Measurements from ENCODE around the gene DNAH11.

DNAH11 gene

GRCh38 chr7:21562385-21562784 lies 19.5 kb downstream of the DNAH11 start:
- H3K9me3 ChIP-seq (ENCODE audit: insufficient read depth, low read depth, low read length), result no peaks in the 10 kb centered on the region
- H3K4me3 ChIP-seq (ENCODE audit: low read length), result no peak overlapping the region
- 0 out of 2 replicates have a peak, but pooled peaks cover 8% of the 10 kb centered on the region for H3K36me3 ChIP-seq (ENCODE audit: insufficient read depth, low read depth, low read length)
- no peaks in the 10 kb centered on the region for H3K27me3 ChIP-seq (ENCODE audit: insufficient read depth, low read length)
- no peak overlapping the region for H3K9ac ChIP-seq (ENCODE audit: low read depth, low read length)
- H3K4me1 ChIP-seq (ENCODE audit: insufficient read depth, low read length), result no peaks in the 10 kb centered on the region
- H3K27ac ChIP-seq (ENCODE audit: low read length), result no peak overlapping the region

- H3K4me1 ChIP-seq (ENCODE audit: insufficient read depth, low read length), result no peaks in the 10 kb centered on the region
- H3K4me3 ChIP-seq (ENCODE audit: low read length), result no peak overlapping the region
- no peaks in the 10 kb centered on the region for H3K27me3 ChIP-seq (ENCODE audit: insufficient read depth, low read length)
- no peaks in the 10 kb centered on the region for H3K9me3 ChIP-seq (ENCODE audit: insufficient read depth, low read depth, low read length)
- no peaks in the 10 kb centered on the region for H3K36me3 ChIP-seq (ENCODE audit: insufficient read depth, low read depth, low read length)
- no peak overlapping the region for H3K27ac ChIP-seq (ENCODE audit: low read length)
- no peak overlapping the region for H3K9ac ChIP-seq (ENCODE audit: low read depth, low read length)
Observed at GRCh38 chr7:21565614-21566013, 22.8 kb downstream of the DNAH11 start.

- Histone ChIP-seq H3K36me3 (ENCODE audit: insufficient read depth, low read depth, low read length) (no peaks in the 10 kb centered on the region), H3K4me3 (ENCODE audit: low read length) (no peak overlapping the region), H3K9me3 (ENCODE audit: insufficient read depth, low read depth, low read length) (no peaks in the 10 kb centered on the region), H3K27me3 (ENCODE audit: insufficient read depth, low read length) (no peaks in the 10 kb centered on the region), H3K27ac (ENCODE audit: low read length) (no peak overlapping the region), H3K9ac (ENCODE audit: low read depth, low read length) (no peak overlapping the region), H3K4me1 (ENCODE audit: insufficient read depth, low read length) (no peaks in the 10 kb centered on the region)
Observed at GRCh38 chr7:21566094-21566493, 23.3 kb downstream of the DNAH11 start.

GRCh38 chr7:21568762-21569161 lies 25.9 kb downstream of the DNAH11 start:
- Histone ChIP-seq H3K27ac (ENCODE audit: low read length) (no peak overlapping the region), H3K4me1 (ENCODE audit: insufficient read depth, low read length) (no peaks in the 10 kb centered on the region), H3K9ac (ENCODE audit: low read depth, low read length) (no peak overlapping the region), H3K9me3 (ENCODE audit: insufficient read depth, low read depth, low read length) (no peaks in the 10 kb centered on the region), H3K36me3 (ENCODE audit: insufficient read depth, low read depth, low read length) (no peaks in the 10 kb centered on the region), H3K27me3 (ENCODE audit: insufficient read depth, low read length) (no peaks in the 10 kb centered on the region), H3K4me3 (ENCODE audit: low read length) (no peak overlapping the region)

GRCh38 chr7:21572331-21573313 lies 29.8 kb downstream of the DNAH11 start:
- Histone ChIP-seq H3K27me3 (ENCODE audit: insufficient read depth, low read length) (no peaks in the 10 kb centered on the region), H3K4me3 (ENCODE audit: low read length) (no peak overlapping the region), H3K9ac (ENCODE audit: low read depth, low read length) (no peak overlapping the region), H3K9me3 (ENCODE audit: insufficient read depth, low read depth, low read length) (no peaks in the 10 kb centered on the region), H3K27ac (ENCODE audit: low read length) (no peak overlapping the region), H3K4me1 (ENCODE audit: insufficient read depth, low read length) (no peaks in the 10 kb centered on the region), H3K36me3 (ENCODE audit: insufficient read depth, low read depth, low read length) (no peaks in the 10 kb centered on the region)

GRCh38 chr7:21579341-21580072 lies 36.7 kb downstream of the DNAH11 start:
- no peak overlapping the region for H3K4me3 ChIP-seq (ENCODE audit: low read length)
- peaks cover 5% of the 10 kb centered on the region; the same call in 1 of the 2 replicates for H3K9me3 ChIP-seq (ENCODE audit: insufficient read depth, low read depth, low read length)
- no peak overlapping the region for H3K9ac ChIP-seq (ENCODE audit: low read depth, low read length)
- H3K4me1 ChIP-seq (ENCODE audit: insufficient read depth, low read length), result no peaks in the 10 kb centered on the region
- H3K27ac ChIP-seq (ENCODE audit: low read length), result no peak overlapping the region
- no peaks in the 10 kb centered on the region for H3K36me3 ChIP-seq (ENCODE audit: insufficient read depth, low read depth, low read length)
- H3K27me3 ChIP-seq (ENCODE audit: insufficient read depth, low read length), result no peaks in the 10 kb centered on the region

GRCh38 chr7:21580073-21580521 lies 37.3 kb downstream of the DNAH11 start:
- no peaks in the 10 kb centered on the region for H3K27me3 ChIP-seq (ENCODE audit: insufficient read depth, low read length)
- H3K27ac ChIP-seq (ENCODE audit: low read length), result no peak overlapping the region
- peaks cover 5% of the 10 kb centered on the region; the same call in 1 of the 2 replicates for H3K9me3 ChIP-seq (ENCODE audit: insufficient read depth, low read depth, low read length)
- H3K9ac ChIP-seq (ENCODE audit: low read depth, low read length), result no peak overlapping the region
- H3K36me3 ChIP-seq (ENCODE audit: insufficient read depth, low read depth, low read length), result no peaks in the 10 kb centered on the region
- H3K4me3 ChIP-seq (ENCODE audit: low read length), result no peak overlapping the region
- no peaks in the 10 kb centered on the region for H3K4me1 ChIP-seq (ENCODE audit: insufficient read depth, low read length)

- no peaks in the 10 kb centered on the region for H3K4me1 ChIP-seq (ENCODE audit: insufficient read depth, low read length)
- H3K36me3 ChIP-seq (ENCODE audit: insufficient read depth, low read depth, low read length), result no peaks in the 10 kb centered on the region
- no peak overlapping the region for H3K27ac ChIP-seq (ENCODE audit: low read length)
- no peaks in the 10 kb centered on the region for H3K27me3 ChIP-seq (ENCODE audit: insufficient read depth, low read length)
- no peak overlapping the region for H3K9ac ChIP-seq (ENCODE audit: low read depth, low read length)
- no peak overlapping the region for H3K4me3 ChIP-seq (ENCODE audit: low read length)
- H3K9me3 ChIP-seq (ENCODE audit: insufficient read depth, low read depth, low read length), result peaks cover 5% of the 10 kb centered on the region; the same call in 1 of the 2 replicates
Observed at GRCh38 chr7:21585070-21585724, 42.4 kb downstream of the DNAH11 start.

GRCh38 chr7:21587139-21587784 lies 44.4 kb downstream of the DNAH11 start:
- Histone ChIP-seq H3K4me3 (ENCODE audit: low read length) (no peak overlapping the region), H3K36me3 (ENCODE audit: insufficient read depth, low read depth, low read length) (no peaks in the 10 kb centered on the region), H3K4me1 (ENCODE audit: insufficient read depth, low read length) (no peaks in the 10 kb centered on the region), H3K9ac (ENCODE audit: low read depth, low read length) (no peak overlapping the region), H3K27me3 (ENCODE audit: insufficient read depth, low read length) (no peaks in the 10 kb centered on the region), H3K27ac (ENCODE audit: low read length) (no peak overlapping the region), H3K9me3 (ENCODE audit: insufficient read depth, low read depth, low read length) (peaks cover 5% of the 10 kb centered on the region; the same call in 1 of the 2 replicates)

- no peaks in the 10 kb centered on the region; the same call in 1 of the 2 replicates for H3K9me3 ChIP-seq (ENCODE audit: insufficient read depth, low read depth, low read length)
- no peak overlapping the region for H3K27ac ChIP-seq (ENCODE audit: low read length)
- H3K36me3 ChIP-seq (ENCODE audit: insufficient read depth, low read depth, low read length), result no peaks in the 10 kb centered on the region
- no peak overlapping the region for H3K4me3 ChIP-seq (ENCODE audit: low read length)
- no peak overlapping the region for H3K9ac ChIP-seq (ENCODE audit: low read depth, low read length)
- no peaks in the 10 kb centered on the region for H3K4me1 ChIP-seq (ENCODE audit: insufficient read depth, low read length)
- no peaks in the 10 kb centered on the region for H3K27me3 ChIP-seq (ENCODE audit: insufficient read depth, low read length)
Observed at GRCh38 chr7:21596801-21597200, 54.0 kb downstream of the DNAH11 start.

GRCh38 chr7:21603462-21603861 lies 60.6 kb downstream of the DNAH11 start:
- Histone ChIP-seq H3K27ac (ENCODE audit: low read length) (no peak overlapping the region), H3K9ac (ENCODE audit: low read depth, low read length) (no peak overlapping the region), H3K36me3 (ENCODE audit: insufficient read depth, low read depth, low read length) (no peaks in the 10 kb centered on the region), H3K4me1 (ENCODE audit: insufficient read depth, low read length) (0 out of 2 replicates have a peak, but pooled peaks cover 3% of the 10 kb centered on the region), H3K4me3 (ENCODE audit: low read length) (no peak overlapping the region), H3K27me3 (ENCODE audit: insufficient read depth, low read length) (no peaks in the 10 kb centered on the region), H3K9me3 (ENCODE audit: insufficient read depth, low read depth, low read length) (no peaks in the 10 kb centered on the region)
